Esophagus squamous epithelium (tissue), 5 donors: ENCODE data around the gene THUMPD2. TPM values are rescaled to one million over a fixed set of nuclear protein-coding genes. Genes with fewer than 3 reads are reported as not detected.

Experiments
- DNase-seq: peaks from one replicate; lab custom pipeline; 2025; lab: John Stamatoyannopoulos, UW
- H3K27ac ChIP-seq, 4 donors: fragments of 200-600 bp; sonication (generic); one replicate each; pipeline ENCODE4 v1.5.1; 2016 to 2019; ENCODE audit warnings: mild to moderate bottlenecking in 1 of 4
- H3K27me3 ChIP-seq, 4 donors: fragments of 200-600 bp; sonication (generic); 1 replicate in 3 of 4; 2 replicates in 1 of 4; pipeline versions ENCODE4 v1.5.1 to v1.6.0; 2017 to 2021; ENCODE audit warnings: antibody characterized with exemption in 1 of 4
- H3K36me3 ChIP-seq, 3 donors: fragments of 200-600 bp; sonication (generic); one replicate each; pipeline ENCODE4 v1.5.1; 2016 to 2019
- H3K4me1 ChIP-seq, 3 donors: fragments of 200-600 bp; sonication (generic); one replicate each; pipeline ENCODE4 v1.5.1; 2017 to 2019
- H3K4me3 ChIP-seq, 4 donors: fragments of 200-600 bp; sonication (generic); 1 replicate in 3 of 4; 2 replicates in 1 of 4; pipeline ENCODE4 v1.5.1; 2016 to 2019; ENCODE audit warnings: mild to moderate bottlenecking in 2 of 4, moderate library complexity in 1 of 4
- H3K9me3 ChIP-seq, 3 donors: fragments of 200-600 bp; sonication (generic); one replicate each; pipeline ENCODE4 v1.5.1; 2016 to 2019
- CTCF ChIP-seq, 6 experiments: fragments of 450-650 bp in 4 of 6; fragments of 200-600 bp in 2 of 6; sonication (generic) in 2 of 6; IDR thresholded peaks; one replicate each; pipeline ENCODE4 v1.5.1; 2016 to 2019; ENCODE audit warnings: antibody characterized with exemption in 6 of 6, mild to moderate bottlenecking in 4 of 6, moderate library complexity in 4 of 6
- POLR2A ChIP-seq, 4 donors: fragments of 450-650 bp; IDR thresholded peaks; one replicate each; pipeline ENCODE4 v1.6.1; 2017; ENCODE audit warnings: antibody characterized with exemption in 4 of 4, mild to moderate bottlenecking in 4 of 4, moderate library complexity in 3 of 4
- WGBS, 2 donors: methylation state at CpG; one replicate each; pipeline ENCODE4 v1.1.5; 2018; 5-methylcytosine and 5-hydroxymethylcytosine counted together
- intact Hi-C: fragments of 100-400 bp; cut with DNase I; formaldehyde crosslinking; loops from one replicate; pipeline ENCODE4 v1.15.0; 2022
- total RNA-seq, 4 donors: library from RNA; depleted of rRNA; stranded (reverse); fragments of >200 nt; gene quantifications; one replicate each; pipeline ENCODE4 v1.1.0, GENCODE V29; 2016
- donor health status: DM: yes; HTN: yes; CAD: no.

THUMPD2 gene
- total RNA-seq, 4 donors from 2014 or later, result 5.2 to 16.4 (median 12.2) TPM

GRCh38 chr2:39689876-39690275, 89.2 kb downstream of the THUMPD2 start:
- no peak for DNase-seq
- Histone ChIP-seq H3K4me1 (no peaks in the 10 kb centered on the region), H3K4me3 (no peak overlapping the region), H3K27me3 (no peaks in the 10 kb centered on the region), H3K9me3 (no peaks in the 10 kb centered on the region), H3K27ac (no peak overlapping the region), H3K36me3 (no peaks in the 10 kb centered on the region)
- TF ChIP-seq POLR2A (IDR thresholded peaks at IDR 0.05), result no peak
- no peak for TF ChIP-seq CTCF (IDR thresholded peaks at IDR 0.05)
- 78 to 80% methylated on average over 6 of the region's 6 CpGs for WGBS, 2 donors
- intact Hi-C loops, result no loop called here

DNA sequence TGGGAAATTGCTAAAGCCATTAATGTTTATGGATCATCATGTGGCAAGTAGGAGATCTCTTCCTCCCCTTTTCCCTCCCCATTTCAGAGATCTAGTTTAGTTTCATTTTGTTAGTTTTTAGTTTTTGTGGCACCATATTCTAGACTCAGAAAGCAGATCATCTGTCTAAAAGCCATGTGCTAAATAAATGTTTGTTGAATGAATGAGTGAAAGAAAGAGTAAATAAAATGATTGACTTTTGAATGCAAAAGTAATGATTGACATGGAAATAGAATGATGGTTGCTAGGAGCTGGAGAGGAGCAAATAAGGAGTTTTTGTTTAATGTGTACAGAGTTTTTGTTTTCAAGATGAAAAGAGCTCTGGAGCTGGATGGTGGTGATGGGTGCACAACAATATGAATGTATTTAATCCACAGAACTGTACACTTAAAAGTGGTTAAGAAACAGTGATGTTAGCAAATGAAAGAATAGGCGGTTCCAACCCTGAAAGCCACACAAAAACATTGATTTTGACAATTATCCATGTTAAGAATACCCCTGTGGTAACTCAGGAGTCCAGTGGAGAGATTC, 89.7 kb downstream of the THUMPD2 start:
- H3K9me3 ChIP-seq, result no peaks in the 10 kb centered on the region
- H3K4me3 ChIP-seq, result no peak overlapping the region
- intact Hi-C loops, result no loop called here
- H3K27me3 ChIP-seq, result no peaks in the 10 kb centered on the region
- H3K4me1 ChIP-seq, result no peaks in the 10 kb centered on the region
- WGBS, 2 donors, result 73 to 78% methylated on average over 1 of the region's 1 CpG
- TF ChIP-seq POLR2A (IDR thresholded peaks at IDR 0.05) (no peak), CTCF (IDR thresholded peaks at IDR 0.05) (no peak)
- H3K36me3 ChIP-seq, result no peaks in the 10 kb centered on the region
- no peak overlapping the region for H3K27ac ChIP-seq
- DNase-seq, result no peak

GRCh38 chr2:39688181-39688580, 90.9 kb downstream of the THUMPD2 start:
- H3K27ac ChIP-seq, result no peak overlapping the region
- WGBS, 2 donors, result 60 to 77% methylated on average over 2 of the region's 2 CpGs
- no peak for DNase-seq
- TF ChIP-seq CTCF (IDR thresholded peaks at IDR 0.05), result no peak
- no peak for TF ChIP-seq POLR2A (IDR thresholded peaks at IDR 0.05)
- no peaks in the 10 kb centered on the region for H3K4me1 ChIP-seq
- H3K27me3 ChIP-seq, result no peaks in the 10 kb centered on the region
- H3K4me3 ChIP-seq, result no peak overlapping the region
- no peaks in the 10 kb centered on the region for H3K36me3 ChIP-seq
- intact Hi-C loops, result no loop called here
- no peaks in the 10 kb centered on the region for H3K9me3 ChIP-seq

GRCh38 chr2:39686456-39686855, 92.6 kb downstream of the THUMPD2 start:
- intact Hi-C loops, result no loop called here
- DNase-seq, result no peak
- Histone ChIP-seq H3K36me3 (no peaks in the 10 kb centered on the region), H3K9me3 (no peaks in the 10 kb centered on the region), H3K27ac (no peak overlapping the region), H3K27me3 (no peaks in the 10 kb centered on the region), H3K4me1 (no peaks in the 10 kb centered on the region), H3K4me3 (no peak overlapping the region)
- 83 to 95% methylated on average over 5 of the region's 6 CpGs for WGBS, 2 donors
- TF ChIP-seq POLR2A (IDR thresholded peaks at IDR 0.05) (no peak), CTCF (IDR thresholded peaks at IDR 0.05) (no peak)

Other genes starting within 250 kb of the THUMPD2 start
- under 1 TPM in 2 of 4 donors, not detected in 2; 0.29 to 0.38 TPM for gene TMEM178A, start 113.3 kb downstream of the THUMPD2 start, total RNA-seq